NCI-H526 treated with DMSO at 0.1 percent for 48 hours (cell line): Measurements from ENCODE around the gene EPB41L1.

ENCODE experiments used
- DNase-seq: peaks from one replicate; lab custom pipeline; 2025; lab: John Stamatoyannopoulos, UW

EPB41L1 gene

GRCh38 chr20:36196676-36197075, 42.1 kb downstream of the EPB41L1 start:
- no peak for DNase-seq

GRCh38 chr20:36197271-36197670, 42.7 kb downstream of the EPB41L1 start:
- no peak for DNase-seq

GRCh38 chr20:36199345-36200257, 45.1 kb downstream of the EPB41L1 start:
- DNase-seq = peak; percentile 67

GRCh38 chr20:36200451-36200850, 45.9 kb downstream of the EPB41L1 start:
- no peak for DNase-seq

GRCh38 chr20:36201198-36201597, 46.7 kb downstream of the EPB41L1 start:
- DNase-seq = no peak

GRCh38 chr20:36202891-36203338, 48.4 kb downstream of the EPB41L1 start:
- peak; percentile 25 for DNase-seq

- no peak for DNase-seq
Measured at GRCh38 chr20:36203861-36204260, 49.3 kb downstream of the EPB41L1 start.

GRCh38 chr20:36205026-36205425, 50.5 kb downstream of the EPB41L1 start:
- DNase-seq = no peak

- no peak for DNase-seq
Measured at GRCh38 chr20:36206068-36206467, 51.5 kb downstream of the EPB41L1 start.

- DNase-seq = no peak
Measured at GRCh38 chr20:36206641-36207040, 52.1 kb downstream of the EPB41L1 start.

GRCh38 chr20:36207602-36208001, 53.1 kb downstream of the EPB41L1 start:
- no peak for DNase-seq

GRCh38 chr20:36208257-36208656, 53.7 kb downstream of the EPB41L1 start:
- no peak for DNase-seq

GRCh38 chr20:36210436-36211021, 56.0 kb downstream of the EPB41L1 start:
- no peak for DNase-seq

GRCh38 chr20:36213362-36213761, 58.8 kb downstream of the EPB41L1 start:
- no peak for DNase-seq

- peak; percentile 19 for DNase-seq
Measured at GRCh38 chr20:36214684-36215256, 60.2 kb downstream of the EPB41L1 start.

- no peak for DNase-seq
Measured at GRCh38 chr20:36215778-36216177, 61.2 kb downstream of the EPB41L1 start.

GRCh38 chr20:36216314-36217025, 61.9 kb downstream of the EPB41L1 start:
- DNase-seq = no peak

GRCh38 chr20:36217226-36217625, 62.7 kb downstream of the EPB41L1 start:
- no peak for DNase-seq

GRCh38 chr20:36218380-36219064, 64.0 kb downstream of the EPB41L1 start:
- DNase-seq = no peak

GRCh38 chr20:36219671-36220220, 65.2 kb downstream of the EPB41L1 start:
- DNase-seq = no peak

- DNase-seq = no peak
Measured at GRCh38 chr20:36225666-36226065, 71.1 kb downstream of the EPB41L1 start.
